BLaER1 treated with 17β-estradiol and CSF1 and Interleukin-3, amounts not matched to agents 10 nM and 100 nM (cell line): Measurements from ENCODE around the gene LRRC14B.

Source experiments
- H3K27ac ChIP-seq, 11 experiments: shearing (Covaris generic); formaldehyde crosslinking; 2 replicates each; pipeline ENCODE4 v1.8.1; 2022
- H3K27me3 ChIP-seq, 11 experiments: shearing (Covaris generic); formaldehyde crosslinking; 2 replicates each; pipeline ENCODE4 v1.8.1; 2022
- H3K36me3 ChIP-seq, 11 experiments: shearing (Covaris generic); formaldehyde crosslinking; 2 replicates each; pipeline ENCODE4 v1.8.1; 2022
- H3K4me1 ChIP-seq, 10 experiments: shearing (Covaris generic); formaldehyde crosslinking; 2 replicates each; pipeline ENCODE4 v1.8.1; 2022
- H3K4me2 ChIP-seq, 11 experiments: shearing (Covaris generic); formaldehyde crosslinking; 2 replicates each; pipeline ENCODE4 v1.8.1; 2022
- H3K4me3 ChIP-seq, 10 experiments: shearing (Covaris generic); formaldehyde crosslinking; 2 replicates each; pipeline ENCODE4 v1.8.1; 2022
- H3K9ac ChIP-seq, 11 experiments: shearing (Covaris generic); formaldehyde crosslinking; 2 replicates each; pipeline ENCODE4 v1.8.1; 2022
- H3K9me3 ChIP-seq, 11 experiments: shearing (Covaris generic); formaldehyde crosslinking; replicated peaks in 1 of 11; 2 replicates each; pipeline ENCODE4 v1.8.1; 2022
- H4K20me1 ChIP-seq, 11 experiments: shearing (Covaris generic); formaldehyde crosslinking; 2 replicates each; pipeline ENCODE4 v1.8.1; 2022
- Cebpa-rat ChIP-seq, 11 experiments: shearing (Covaris generic); IDR thresholded peaks; 2 replicates each; pipeline ENCODE4 v1.8.1; 2022

LRRC14B gene

GRCh38 chr5:156411-157072, 34.8 kb upstream of the LRRC14B start:
- no peaks in the 10 kb centered on the region for H3K9me3 ChIP-seq
- peaks cover 0 to 72% (median 0%) of the 10 kb centered on the region in 11 experiments; a peak in 5 of 22 replicates for H3K27me3 ChIP-seq
- H3K36me3 ChIP-seq, result peaks cover 0 to 49% (median 13%) of the 10 kb centered on the region in 11 experiments; a peak in 11 of 22 replicates
- H4K20me1 ChIP-seq, result peaks cover 0 to 53% (median 19%) of the 10 kb centered on the region in 11 experiments; a peak in 13 of 22 replicates
- H3K27ac ChIP-seq, result peak overlapping the region in 1 of 11 experiments; percentile 40; a peak in 1 of 22 replicates
- H3K4me1 ChIP-seq, result peaks cover 60 to 100% (median 98%) of the 10 kb centered on the region in 10 experiments
- peak overlapping the region in 2 of 10 experiments; percentile 34 to 44; a peak in 3 of 20 replicates for H3K4me3 ChIP-seq
- H3K9ac ChIP-seq, result peak overlapping the region in 4 of 11 experiments; percentile 15 to 56 (median 36); a peak in 4 of 22 replicates
- peak overlapping the region in 10 of 11 experiments; percentile 74 to 94 (median 88); a peak in 19 of 22 replicates for H3K4me2 ChIP-seq
- no peak for TF ChIP-seq Cebpa-rat (IDR thresholded peaks at IDR 0.05)

GRCh38 chr5:157126-157715, 34.1 kb upstream of the LRRC14B start:
- Histone ChIP-seq H3K9me3 (no peaks in the 10 kb centered on the region), H4K20me1 (peaks cover 0 to 53% (median 19%) of the 10 kb centered on the region in 11 experiments; a peak in 13 of 22 replicates), H3K27ac (no peak overlapping the region), H3K36me3 (peaks cover 0 to 56% (median 20%) of the 10 kb centered on the region in 11 experiments; a peak in 12 of 22 replicates), H3K27me3 (peaks cover 0 to 79% (median 0%) of the 10 kb centered on the region in 11 experiments; a peak in 5 of 22 replicates), H3K4me2 (peak overlapping the region in 9 of 11 experiments; percentile 74 to 94 (median 89); a peak in 15 of 22 replicates), H3K4me1 (peaks cover 58 to 100% (median 98%) of the 10 kb centered on the region in 10 experiments), H3K9ac (peak overlapping the region in 1 of 11 experiments; percentile 15; a peak in 3 of 22 replicates), H3K4me3 (no peak overlapping the region)
- TF ChIP-seq Cebpa-rat (IDR thresholded peaks at IDR 0.05), result no peak

- TF ChIP-seq Cebpa-rat (IDR thresholded peaks at IDR 0.05), result no peak
- Histone ChIP-seq H4K20me1 (peaks cover 0 to 53% (median 19%) of the 10 kb centered on the region in 11 experiments; a peak in 13 of 22 replicates), H3K4me2 (peak overlapping the region in 9 of 11 experiments; percentile 84 to 97 (median 92); a peak in 15 of 22 replicates), H3K9ac (no peak overlapping the region), H3K9me3 (no peaks in the 10 kb centered on the region), H3K36me3 (peaks cover 0 to 62% (median 24%) of the 10 kb centered on the region in 11 experiments; a peak in 12 of 22 replicates), H3K4me1 (peaks cover 64 to 100% (median 98%) of the 10 kb centered on the region in 10 experiments), H3K27ac (peak overlapping the region in 3 of 11 experiments; percentile 61 to 66 (median 66); a peak in 4 of 22 replicates), H3K4me3 (no peak overlapping the region), H3K27me3 (peaks cover 0 to 75% (median 0%) of the 10 kb centered on the region in 11 experiments; a peak in 5 of 22 replicates)
Measured at GRCh38 chr5:157801-158200, 33.5 kb upstream of the LRRC14B start.

- H3K9ac ChIP-seq, result peak overlapping the region in 7 of 11 experiments; percentile 8 to 56 (median 41); a peak in 11 of 22 replicates
- peak overlapping the region; percentile 76 to 97 (median 92) for H3K4me2 ChIP-seq
- H3K9me3 ChIP-seq, result no peaks in the 10 kb centered on the region
- H3K27me3 ChIP-seq, result peaks cover 0 to 64% (median 0%) of the 10 kb centered on the region in 11 experiments; a peak in 5 of 22 replicates
- TF ChIP-seq Cebpa-rat (IDR thresholded peaks at IDR 0.05), result no peak
- peaks cover 57 to 100% (median 93%) of the 10 kb centered on the region in 10 experiments for H3K4me1 ChIP-seq
- H3K4me3 ChIP-seq, result peak overlapping the region in 3 of 10 experiments; percentile 21 to 48 (median 32); a peak in 3 of 20 replicates
- H4K20me1 ChIP-seq, result peaks cover 0 to 53% (median 19%) of the 10 kb centered on the region in 11 experiments; a peak in 13 of 22 replicates
- peaks cover 0 to 73% (median 24%) of the 10 kb centered on the region in 11 experiments; a peak in 12 of 22 replicates for H3K36me3 ChIP-seq
- H3K27ac ChIP-seq, result peak overlapping the region in 7 of 11 experiments; percentile 13 to 66 (median 57); a peak in 10 of 22 replicates
Measured at GRCh38 chr5:158807-159447, 32.4 kb upstream of the LRRC14B start.

- H3K9me3 ChIP-seq, result peaks cover 0 to 6% (median 0%) of the 10 kb centered on the region in 11 experiments; a peak in 5 of 22 replicates
- peaks cover 0 to 79% (median 24%) of the 10 kb centered on the region in 11 experiments; a peak in 12 of 22 replicates for H3K36me3 ChIP-seq
- no peak for TF ChIP-seq Cebpa-rat (IDR thresholded peaks at IDR 0.05)
- peaks cover 0 to 49% (median 17%) of the 10 kb centered on the region in 11 experiments; a peak in 12 of 22 replicates for H4K20me1 ChIP-seq
- H3K4me2 ChIP-seq, result peak overlapping the region; percentile 76 to 97 (median 92)
- H3K27ac ChIP-seq, result peak overlapping the region in 7 of 11 experiments; percentile 13 to 66 (median 57); a peak in 10 of 22 replicates
- peak overlapping the region in 3 of 10 experiments; percentile 21 to 48 (median 32); a peak in 4 of 20 replicates for H3K4me3 ChIP-seq
- peaks cover 0 to 57% (median 0%) of the 10 kb centered on the region in 11 experiments; a peak in 5 of 22 replicates for H3K27me3 ChIP-seq
- peak overlapping the region in 8 of 11 experiments; percentile 0 to 56 (median 39); a peak in 11 of 22 replicates for H3K9ac ChIP-seq
- H3K4me1 ChIP-seq, result peaks cover 50 to 95% (median 86%) of the 10 kb centered on the region in 10 experiments
Measured at GRCh38 chr5:159448-160172, 31.7 kb upstream of the LRRC14B start.

GRCh38 chr5:160173-160510, 31.2 kb upstream of the LRRC14B start:
- H3K27me3 ChIP-seq, result peaks cover 0 to 52% (median 0%) of the 10 kb centered on the region in 11 experiments; a peak in 5 of 22 replicates
- peak overlapping the region in 4 of 11 experiments; percentile 57 to 66 (median 64); a peak in 8 of 22 replicates for H3K27ac ChIP-seq
- H3K36me3 ChIP-seq, result peaks cover 0 to 81% (median 24%) of the 10 kb centered on the region in 11 experiments; a peak in 12 of 22 replicates
- H3K9ac ChIP-seq, result peak overlapping the region in 2 of 11 experiments; percentile 41 to 55; a peak in 4 of 22 replicates
- H3K9me3 ChIP-seq, result peaks cover 0 to 8% (median 0%) of the 10 kb centered on the region in 11 experiments; a peak in 6 of 22 replicates
- no peak for TF ChIP-seq Cebpa-rat (IDR thresholded peaks at IDR 0.05)
- H3K4me1 ChIP-seq, result peaks cover 44 to 89% (median 81%) of the 10 kb centered on the region in 10 experiments
- 0 out of 20 replicates have a peak overlapping the region, but pooled peaks of 1 of the 10 experiments have one; percentile 48 for H3K4me3 ChIP-seq
- H4K20me1 ChIP-seq, result peaks cover 0 to 44% (median 17%) of the 10 kb centered on the region in 11 experiments; a peak in 11 of 22 replicates
- H3K4me2 ChIP-seq, result peak overlapping the region; percentile 72 to 97 (median 92); a peak in 18 of 22 replicates
